Stimulated activated CD4-positive, alpha-beta T cell treated with anti-CD3 and anti-CD28 coated beads, Interleukin-1b, Interleukin-23, amount 100 ng/mL, for 48 hours (primary cell): ENCODE measurements around the gene LGALS4.
"Not testable (repeated sequence)": the region's sequence is repeated elsewhere in the genome, so short reads cannot be mapped to it uniquely, and the experiment has no call there.

Source experiments
- DNase-seq: peaks from one replicate; pipeline ENCODE4 v3.0.0-alpha.2; 2020

LGALS4 gene

DNA sequence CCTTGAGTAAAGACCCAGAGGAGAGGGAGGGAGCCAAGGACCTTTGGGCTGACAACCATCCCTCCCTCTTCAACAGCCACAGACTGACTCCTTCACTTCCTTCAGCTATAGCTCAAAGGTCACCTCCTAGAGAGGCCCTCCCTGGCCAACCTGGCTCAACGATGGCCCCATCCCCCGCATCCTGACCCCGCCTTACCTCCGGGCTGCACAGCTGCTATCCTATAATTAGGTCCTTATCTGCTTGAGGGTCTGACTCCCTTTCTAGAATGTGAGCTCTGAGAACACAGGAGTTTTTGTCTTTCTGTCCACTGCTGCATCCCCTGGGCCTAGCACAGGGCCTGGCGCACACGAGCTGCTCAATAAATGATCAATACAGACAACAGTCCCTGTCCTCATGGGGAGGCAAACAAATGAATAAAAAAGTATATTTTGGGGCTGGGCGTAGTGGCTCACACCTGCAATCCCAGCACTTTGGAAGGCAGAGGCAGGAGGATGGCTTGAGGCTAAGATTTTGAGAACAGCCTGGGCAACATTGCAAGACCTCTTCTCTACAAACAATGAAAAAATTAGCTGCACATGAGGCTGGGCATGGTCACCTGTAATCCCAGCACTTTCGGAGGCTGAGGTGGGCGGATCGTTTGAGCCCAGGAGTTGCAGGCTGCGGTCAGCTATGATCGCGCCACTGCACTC is 6.6 kb upstream of the LGALS4 start:
- DNase-seq, result no peak

DNA sequence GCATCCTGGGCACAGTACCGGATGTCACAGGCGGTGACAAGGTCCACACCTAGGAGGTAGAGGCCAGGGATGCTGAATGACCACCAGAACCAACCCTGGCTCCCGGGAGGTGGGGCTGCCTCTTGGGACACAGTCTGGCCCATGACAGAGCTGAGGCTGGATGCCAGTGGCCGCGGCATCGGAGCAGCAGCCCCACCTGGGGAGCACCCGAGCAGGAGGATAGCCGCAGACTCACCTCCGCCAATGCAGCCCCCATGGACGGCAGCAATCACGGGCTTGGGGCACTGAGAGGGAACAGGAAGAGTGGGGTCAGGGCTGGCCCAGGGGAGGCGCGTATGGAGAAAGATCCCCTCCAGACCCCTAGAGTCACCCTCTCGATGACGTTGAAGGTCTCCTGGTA is 4.3 kb upstream of the LGALS4 start:
- DNase-seq, result no peak

- no peak for DNase-seq
Observed at GRCh38 chr19:38816131-38816750, 3.5 kb upstream of the LGALS4 start.

- DNase-seq, result no peak
Observed at GRCh38 chr19:38815059-38816001, 2.6 kb upstream of the LGALS4 start.

- DNase-seq, result not testable (repeated sequence)
Observed at GRCh38 chr19:38813932-38814331, 1.2 kb upstream of the LGALS4 start.

DNA sequence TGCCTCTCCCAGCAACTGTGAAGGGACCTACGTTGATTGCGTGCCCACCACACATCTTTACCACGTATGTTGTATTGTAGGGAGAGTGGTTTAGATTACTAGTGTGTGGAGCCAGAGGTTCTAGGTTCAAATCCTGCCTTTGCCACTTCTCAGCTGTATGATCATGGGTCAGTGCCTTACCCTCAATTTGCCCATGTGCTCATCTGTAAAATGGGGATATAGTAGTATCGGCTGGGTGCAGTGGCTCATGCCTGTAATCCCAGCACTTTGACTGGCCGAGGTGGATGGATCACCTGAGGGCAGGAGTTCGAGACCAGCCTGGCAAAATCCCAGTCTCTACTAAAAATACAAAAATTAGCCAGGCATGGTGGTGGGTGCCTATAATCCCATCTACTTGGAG is 578 bp upstream of the LGALS4 start:
- no peak for DNase-seq

DNA sequence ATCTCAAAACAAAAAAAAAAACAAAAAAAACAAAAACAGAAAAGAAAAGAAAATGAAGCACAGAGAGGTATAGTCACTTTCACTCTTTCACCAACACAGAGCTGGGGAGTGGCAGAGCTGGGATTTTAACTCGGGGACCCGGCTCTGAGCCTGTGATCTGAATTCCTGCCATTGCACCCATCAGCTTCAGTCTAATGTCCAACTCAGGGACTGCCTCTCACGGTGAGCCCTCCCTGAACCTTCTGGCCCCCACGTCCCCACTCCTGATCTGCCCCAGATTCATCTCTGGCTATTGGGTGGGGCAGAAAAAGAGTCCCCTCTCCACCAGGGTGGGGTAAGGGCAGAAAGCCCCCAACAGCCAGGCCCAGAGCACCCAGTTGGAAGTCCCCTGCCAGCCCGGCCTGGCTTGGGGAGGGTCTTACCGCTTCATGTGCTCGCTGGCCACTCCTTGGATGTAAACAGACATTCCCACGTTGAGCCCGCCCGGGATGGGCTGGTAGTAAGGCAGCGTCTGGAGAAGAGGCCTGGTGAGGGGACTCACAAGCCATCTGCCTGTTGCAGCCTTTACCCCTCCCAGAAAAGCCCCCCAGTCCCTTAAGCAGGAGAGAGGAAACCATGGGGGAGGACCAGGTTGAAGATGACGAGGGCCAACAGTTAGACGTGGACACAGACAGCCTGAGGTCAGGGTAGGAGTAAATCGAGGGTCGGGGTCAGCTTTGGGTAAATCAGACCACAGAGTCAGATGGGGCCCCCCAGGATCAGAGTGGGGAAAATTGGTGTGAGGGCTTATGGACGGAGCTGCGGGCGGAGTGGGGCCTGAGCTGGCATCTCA is 520 bp downstream of the LGALS4 start:
- DNase-seq, result no peak

DNA sequence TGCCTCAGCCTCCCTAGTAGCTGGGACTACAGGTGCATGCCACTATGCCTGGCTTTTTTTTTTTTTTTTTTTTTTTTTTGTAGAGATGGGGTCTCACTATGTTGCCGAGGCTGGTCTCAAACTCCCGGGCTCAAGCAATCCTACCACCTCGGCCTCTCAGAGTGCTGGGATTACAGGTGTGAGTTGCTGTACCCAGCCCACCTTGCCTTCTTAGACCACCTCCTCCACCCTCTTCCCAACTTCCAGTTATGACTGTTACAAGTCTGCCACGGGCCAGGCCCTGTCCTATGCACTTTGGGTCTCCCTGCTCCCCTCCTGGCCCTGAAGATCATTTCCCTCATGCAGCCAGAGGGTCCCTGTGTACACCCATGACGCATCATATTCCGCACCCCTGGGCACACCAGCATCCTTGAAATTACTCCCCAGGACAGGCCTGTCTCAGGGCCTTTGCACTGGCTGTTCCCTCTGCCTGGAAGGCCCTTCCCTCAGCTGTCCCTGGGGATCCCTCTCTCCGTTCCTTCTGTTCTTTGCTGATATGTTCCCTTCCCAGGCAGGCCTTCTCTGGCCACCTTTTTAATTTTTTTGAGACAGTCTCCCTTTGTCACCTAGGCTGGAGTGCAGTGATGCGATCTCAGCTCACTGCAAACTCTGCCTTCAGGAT is 3.0 kb downstream of the LGALS4 start:
- DNase-seq, result no peak

DNA sequence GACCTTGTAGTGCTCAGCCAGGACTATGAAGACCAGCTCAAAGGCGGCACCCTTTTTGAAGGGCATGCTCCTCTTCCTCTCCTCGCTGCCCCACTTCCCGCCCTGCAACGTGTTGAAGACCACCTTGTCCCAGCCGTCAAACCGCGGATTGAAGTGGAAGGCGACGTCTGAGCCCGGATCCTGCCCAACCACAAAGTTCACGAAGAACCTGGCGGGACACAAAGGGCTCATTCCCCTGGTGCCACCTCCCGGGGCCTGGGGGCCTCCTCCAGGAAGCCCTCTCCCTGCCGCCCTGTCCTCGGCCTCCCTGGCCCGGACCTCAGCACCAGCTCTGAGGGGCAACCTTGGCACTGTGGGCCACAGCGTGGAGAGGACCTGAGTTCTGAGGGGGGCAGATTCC is 4.0 kb downstream of the LGALS4 start:
- no peak for DNase-seq

DNA sequence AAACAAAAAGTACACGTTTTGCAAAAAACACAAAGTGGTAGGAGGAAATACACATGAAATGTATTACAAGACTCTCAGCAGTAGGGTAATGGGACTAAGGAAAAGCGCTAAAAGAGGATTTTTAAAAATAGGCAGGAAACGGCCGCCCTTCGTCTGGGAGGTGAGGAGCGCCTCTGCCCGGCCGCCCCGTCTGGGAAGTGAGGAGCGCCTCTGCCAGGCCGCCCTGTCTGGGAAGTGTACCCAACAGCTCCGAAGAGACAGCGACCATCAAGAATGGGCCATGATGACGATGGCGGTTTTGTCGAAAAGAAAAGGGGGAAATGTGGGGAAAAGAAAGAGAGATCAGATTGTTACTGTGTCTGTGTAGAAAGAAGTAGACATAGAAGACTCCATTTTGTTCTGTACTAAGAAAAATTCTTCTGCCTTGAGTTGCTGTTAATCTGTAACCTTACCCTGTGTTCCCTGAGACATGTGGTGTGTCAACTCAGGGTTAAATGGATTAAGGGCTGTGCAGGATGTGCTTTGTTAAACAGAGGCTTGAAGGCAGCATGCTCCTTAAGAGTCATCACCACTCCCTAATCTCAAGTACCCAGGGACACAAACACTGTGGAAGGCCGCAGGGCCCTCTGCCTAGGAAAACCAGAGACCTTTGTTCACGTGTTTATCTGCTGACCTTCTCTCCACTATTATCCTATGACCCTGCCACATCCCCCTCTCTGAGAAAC is 5.2 kb downstream of the LGALS4 start:
- not testable (repeated sequence) for DNase-seq

- DNase-seq, result no peak
Observed at GRCh38 chr19:38806371-38806770, 6.4 kb downstream of the LGALS4 start.

DNA sequence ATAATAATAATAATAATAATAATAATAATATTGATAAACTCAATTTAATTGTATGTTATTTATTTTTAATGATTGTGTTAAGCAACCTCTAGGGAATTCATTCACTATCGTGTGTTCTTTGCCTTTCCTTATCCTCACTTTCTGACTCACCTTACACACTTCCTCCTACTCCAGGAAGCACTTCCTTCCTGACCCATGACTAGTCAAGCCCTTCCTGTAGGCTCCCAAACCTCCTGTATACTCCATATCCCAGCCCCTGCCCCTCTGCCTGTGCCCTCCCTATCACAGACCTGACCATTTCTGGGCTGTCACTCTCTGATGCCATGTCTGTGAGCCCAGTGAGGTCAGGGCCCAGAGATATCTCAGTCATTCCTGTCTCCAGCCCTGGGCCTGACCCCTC is 7.6 kb downstream of the LGALS4 start:
- DNase-seq, result no peak

GRCh38 chr19:38803543-38803942 is 9.2 kb downstream of the LGALS4 start:
- DNase-seq, result no peak

DNA sequence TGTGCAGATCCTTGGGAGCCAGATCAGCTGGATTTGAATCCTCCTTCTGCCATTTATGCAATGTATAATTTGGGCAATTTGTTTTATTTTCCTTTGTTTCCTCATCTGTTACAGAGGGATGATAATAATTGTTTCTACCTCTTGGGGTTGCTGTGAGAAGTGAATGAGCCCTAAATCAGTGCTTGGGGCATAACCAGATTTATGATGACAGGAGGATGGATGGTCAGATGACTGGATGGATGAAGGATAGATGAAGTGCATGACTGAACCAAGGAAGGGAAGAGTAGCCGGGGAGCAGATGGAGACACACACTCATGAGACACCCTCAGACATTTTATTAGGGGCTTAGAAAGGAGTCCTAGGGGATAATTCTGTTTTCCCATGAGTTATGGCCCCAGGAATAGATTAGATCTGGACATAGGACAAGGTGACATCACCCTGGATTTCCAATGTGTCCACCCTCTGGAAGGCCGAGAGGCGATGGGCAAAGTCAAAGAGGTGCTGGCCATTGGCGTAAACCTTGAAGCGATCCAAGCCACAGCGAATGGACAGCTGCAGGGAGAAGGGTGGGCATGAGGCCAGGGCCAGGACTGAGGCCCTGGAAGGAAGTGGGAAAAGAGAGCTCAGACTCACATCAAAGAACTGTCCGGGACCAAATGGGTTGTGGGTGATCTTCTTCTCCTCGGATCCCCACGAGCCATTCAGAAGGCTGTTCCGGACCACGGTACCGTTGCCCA is 11.2 kb downstream of the LGALS4 start:
- no peak for DNase-seq

DNA sequence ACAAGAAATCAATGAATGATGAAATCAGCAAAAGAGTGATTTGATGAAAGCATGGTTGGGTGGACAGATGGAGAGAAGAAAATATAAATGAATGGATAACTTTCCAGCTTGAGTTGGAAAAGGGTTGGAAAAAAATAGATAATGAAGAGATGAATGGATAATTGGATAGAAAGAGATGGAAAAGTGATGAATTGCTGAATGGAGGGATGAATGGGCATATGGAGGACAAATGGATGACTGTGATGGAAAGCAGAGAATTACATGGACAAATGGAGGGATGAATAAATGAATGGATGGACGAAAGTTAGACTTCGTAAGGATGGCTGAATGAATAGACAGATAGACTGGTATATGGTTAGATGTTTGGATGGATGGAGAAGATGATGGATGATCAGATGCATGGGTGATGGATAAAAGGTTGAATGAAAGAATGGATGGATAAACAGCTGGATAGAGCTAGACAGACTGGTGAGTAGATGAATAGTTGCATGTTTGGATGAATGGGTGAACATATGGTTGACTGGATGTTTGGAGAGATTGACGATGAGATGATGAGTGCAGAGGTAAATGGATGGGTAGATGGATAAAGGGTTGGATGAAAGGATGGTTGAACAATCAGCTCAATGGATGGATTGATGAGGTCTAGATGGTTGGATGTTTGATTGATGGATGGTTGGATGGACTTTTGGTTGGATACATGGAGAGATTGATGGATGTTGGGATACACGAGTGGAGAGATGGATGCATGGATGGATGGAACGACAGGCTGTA is 12.0 kb downstream of the LGALS4 start:
- no peak for DNase-seq

DNA sequence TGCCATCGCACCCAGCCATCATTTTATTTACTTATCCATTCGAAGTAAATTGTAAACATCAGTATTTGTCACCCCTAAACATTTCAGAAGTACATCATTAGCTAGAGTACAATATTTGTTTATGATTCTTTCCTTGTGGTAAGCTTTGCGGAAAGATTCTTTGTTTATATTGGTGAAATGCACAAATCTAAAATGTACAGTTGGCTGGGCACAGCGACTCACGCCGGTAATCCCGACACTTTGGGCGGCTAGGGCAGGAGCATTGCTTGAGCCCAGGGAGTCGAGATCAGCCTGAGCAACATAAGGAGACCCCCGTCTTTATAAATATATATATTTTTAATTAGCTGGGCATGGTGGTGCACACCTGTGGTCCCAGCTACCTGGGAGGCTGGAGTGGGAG is 13.6 kb downstream of the LGALS4 start:
- no peak for DNase-seq

DNA sequence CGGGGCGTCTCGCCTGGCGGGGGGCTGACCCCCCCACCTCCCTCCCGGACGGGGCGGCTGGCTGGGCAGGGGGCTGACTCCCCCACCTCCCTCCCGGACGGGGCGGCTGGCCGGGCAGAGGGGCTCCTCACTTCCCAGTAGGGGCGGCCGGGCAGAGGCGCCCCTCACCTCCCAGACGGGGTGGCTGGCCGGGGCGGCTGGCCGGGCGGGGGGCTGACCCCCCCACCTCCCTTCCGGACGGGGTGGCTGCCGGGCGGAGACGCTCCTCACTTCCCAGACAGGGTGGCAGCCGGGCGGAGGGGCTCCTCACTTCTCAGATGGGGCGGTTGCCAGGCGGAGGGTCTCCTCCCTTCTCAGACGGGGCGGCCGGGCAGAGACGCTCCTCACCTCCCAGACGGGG is 15.0 kb downstream of the LGALS4 start:
- DNase-seq, result not testable (repeated sequence)

- no peak for DNase-seq
Observed at GRCh38 chr19:38796154-38796553, 16.6 kb downstream of the LGALS4 start.

GRCh38 chr19:38795549-38795948 is 17.2 kb downstream of the LGALS4 start:
- no peak for DNase-seq

DNA sequence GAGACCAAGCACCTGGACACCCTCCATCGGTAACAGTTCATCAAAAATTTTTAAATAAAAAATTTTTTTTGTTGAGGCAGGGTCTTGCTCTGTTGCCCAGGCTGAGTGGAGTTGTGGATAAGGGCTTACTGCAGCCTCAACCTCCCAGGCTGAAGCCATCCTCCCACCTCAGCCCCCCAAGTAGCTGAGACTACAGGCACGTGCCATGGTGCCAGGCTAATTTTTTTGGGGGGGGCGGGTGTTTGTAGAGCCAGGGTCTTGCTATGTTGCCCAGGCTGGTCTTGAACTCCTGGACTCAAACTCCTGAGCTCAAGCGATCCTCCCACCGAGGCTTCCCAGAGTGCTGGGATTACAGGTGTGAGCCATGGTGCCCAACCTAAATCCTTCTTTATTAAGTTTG is 19.1 kb downstream of the LGALS4 start:
- no peak for DNase-seq
